ENCODE measurements around the gene LGALS9.
"Not testable (repeated sequence)": the region's sequence is repeated elsewhere in the genome, so short reads cannot be mapped to it uniquely, and the experiment has no call there.

The LGALS9 gene

DNA sequence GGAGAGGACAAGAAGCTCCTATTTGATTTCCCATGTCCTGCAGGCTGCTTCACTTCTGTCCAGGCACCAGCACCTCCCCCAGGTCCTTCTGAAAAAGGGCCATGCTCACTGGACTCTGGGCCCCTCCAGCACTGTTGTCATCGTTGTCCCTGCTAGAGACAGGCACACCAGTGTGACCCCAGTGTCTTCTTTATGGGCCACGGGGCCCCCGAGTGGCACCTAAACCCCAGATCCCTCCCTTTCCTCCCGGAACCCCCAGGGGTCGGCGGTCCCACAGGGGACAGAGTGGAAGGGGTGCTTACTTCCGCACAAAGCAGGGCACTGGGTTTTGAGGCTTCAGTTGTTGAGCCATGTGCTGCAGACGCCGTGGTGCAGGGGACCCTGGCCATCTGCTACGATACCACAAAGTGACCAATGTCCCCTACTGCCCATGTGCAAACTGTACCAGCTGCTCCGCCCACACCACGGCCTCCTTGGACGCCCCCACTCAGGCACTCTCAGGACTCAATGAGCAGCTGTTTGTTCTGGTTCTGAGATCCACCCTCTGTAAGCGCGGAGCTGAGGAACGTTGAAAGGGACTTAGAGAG is 24.6 kb downstream of the LGALS9 start:
- not testable (repeated sequence) for DNase-seq

DNA sequence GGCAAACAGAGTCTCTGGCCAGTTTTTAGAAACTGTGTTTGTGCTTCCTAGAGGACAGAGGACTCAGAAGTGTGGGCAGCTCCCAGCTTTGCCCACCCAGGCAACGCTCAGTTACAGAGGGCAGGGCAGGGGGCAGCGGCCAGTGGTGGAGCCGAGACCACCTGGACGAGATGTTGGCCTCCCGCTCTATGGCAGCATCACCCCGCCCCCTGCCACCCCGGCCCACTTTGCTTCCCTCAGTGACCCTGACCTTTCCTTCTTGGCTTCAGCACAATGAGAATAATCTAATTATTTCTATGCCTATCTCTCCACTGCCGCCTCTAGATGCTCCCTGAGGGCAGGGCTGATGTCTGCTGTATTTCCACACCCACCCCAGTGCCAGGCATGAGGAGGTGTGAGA is 25.6 kb downstream of the LGALS9 start:
- DNase-seq: not testable (repeated sequence)

DNA sequence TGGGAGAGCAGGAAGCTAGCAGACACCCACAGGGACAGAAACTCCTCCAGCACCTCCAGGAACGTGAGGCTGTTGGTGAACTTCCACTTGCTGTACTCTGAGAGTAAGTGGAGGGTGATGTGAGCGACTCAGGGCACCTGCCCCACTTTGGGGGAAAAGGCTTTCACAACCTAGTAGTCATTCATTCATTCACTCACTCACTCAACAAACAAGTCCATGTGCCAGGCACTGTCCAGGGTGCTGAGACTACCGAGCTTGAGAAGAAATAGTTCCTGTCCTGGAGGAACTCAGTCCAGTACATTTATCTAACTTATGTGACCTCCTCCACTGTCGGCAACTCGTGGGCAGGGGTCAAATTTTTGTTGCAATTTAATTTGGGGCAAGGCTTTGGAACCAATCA is 26.6 kb downstream of the LGALS9 start:
- no peak for DNase-seq

DNA sequence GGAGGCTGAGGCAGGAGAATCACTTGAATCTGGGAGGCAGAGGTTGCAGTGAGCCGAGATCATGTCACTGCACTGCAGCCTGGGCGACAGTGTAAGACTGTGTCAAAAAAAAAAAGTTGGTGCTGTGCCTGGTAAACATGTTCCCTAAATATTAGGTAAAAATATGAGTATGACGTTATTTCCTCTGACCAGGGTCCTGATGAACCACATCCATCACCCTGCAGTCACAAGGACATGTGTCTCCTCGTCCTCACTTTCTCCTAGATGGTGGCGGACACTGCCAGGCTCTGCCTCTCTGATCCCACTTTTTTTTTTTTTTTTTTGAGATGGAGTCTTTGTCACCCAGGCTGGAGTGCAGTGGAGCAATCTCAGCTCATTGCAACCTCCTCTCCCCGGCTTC is 28.7 kb downstream of the LGALS9 start:
- no peak for DNase-seq

DNA sequence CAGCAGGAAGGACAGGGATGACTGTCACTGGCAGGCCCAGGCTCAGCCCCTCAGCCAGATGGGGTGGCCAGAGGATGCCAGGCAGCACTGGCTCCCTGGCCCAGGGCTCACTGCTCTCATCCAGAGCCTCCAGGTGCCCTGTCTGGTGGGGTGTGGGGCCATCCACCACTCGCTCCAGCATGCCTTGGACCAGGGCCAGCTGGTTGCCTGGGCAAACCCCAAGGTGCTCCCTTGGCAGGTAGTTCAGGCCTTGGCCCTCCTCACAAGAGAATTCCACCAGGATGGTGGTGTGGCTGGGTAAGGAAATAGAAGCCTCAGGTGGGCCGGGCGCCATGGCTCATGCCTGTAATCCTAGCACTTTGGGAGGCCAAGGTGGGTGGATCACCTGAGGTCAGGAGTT is 29.4 kb downstream of the LGALS9 start:
- DNase-seq: no peak

DNA sequence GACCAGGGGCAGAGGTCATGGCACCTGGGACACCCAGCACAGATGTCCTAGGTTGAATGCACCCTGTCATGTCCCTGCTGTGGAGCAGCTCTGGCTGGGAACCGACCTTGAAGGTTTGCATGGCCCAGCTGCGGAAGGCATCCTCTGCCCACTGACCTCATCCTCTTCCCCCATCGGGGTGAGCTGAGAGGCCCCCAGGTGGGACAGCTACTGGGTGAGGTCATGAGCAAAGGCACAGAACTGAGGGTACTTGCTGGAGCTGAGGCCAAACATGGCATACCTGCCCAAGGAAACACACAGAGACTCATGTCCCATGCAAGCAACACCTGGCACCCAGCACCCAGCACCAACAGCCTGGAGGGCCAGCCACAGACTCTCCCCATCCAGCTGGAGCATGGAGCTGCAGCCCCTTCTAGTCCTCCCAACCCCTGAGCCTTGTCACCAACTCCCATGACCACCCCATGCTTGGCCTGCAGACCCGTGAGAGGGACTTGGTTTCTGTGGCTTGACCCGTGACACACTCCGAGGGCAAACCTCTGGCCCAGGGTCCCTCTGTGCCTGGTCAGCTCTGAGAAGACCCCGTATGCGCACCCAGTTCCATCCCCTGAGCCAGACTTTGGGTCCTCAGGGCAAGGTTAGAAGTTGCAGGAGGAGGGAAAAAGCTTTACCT is 33.1 kb downstream of the LGALS9 start:
- no peak for DNase-seq

DNA sequence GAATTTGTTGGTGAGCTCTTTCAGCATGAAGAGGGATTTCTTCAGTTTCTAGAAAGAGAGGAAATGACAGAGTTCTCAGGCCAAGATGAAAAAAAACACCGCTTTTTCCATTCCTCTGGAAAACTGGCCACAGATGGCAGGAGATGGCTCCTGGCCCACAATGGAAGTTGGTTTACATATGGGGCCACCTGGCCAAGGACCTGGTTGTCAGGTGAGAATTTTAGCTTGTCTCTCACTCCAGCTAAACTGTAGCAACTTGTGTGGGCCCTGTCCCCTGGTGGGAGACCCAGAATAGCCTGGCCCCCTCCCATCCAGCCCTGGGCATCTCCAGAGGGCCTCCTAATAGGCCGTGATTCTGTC is 33.6 kb downstream of the LGALS9 start:
- no peak for DNase-seq

DNA sequence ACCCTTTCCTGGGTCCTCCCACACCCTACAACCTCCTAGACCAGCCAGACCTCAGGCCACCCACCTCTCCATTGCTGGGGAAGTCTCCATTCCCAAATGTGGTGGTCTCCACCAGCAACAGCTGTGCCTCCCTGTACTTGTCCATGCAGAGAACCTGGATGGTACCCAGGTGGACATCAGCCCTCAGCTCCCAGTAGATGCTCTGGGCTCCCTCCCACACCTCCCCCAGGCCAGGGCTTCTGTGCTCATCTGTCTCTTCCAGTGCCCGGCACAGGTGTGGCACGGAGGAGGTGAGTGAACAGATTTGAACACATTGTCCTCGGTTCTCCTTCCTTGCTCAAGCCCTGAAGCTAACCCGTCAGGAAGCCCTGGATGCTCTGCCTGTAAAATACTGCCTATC is 34.6 kb downstream of the LGALS9 start:
- DNase-seq: no peak

DNA sequence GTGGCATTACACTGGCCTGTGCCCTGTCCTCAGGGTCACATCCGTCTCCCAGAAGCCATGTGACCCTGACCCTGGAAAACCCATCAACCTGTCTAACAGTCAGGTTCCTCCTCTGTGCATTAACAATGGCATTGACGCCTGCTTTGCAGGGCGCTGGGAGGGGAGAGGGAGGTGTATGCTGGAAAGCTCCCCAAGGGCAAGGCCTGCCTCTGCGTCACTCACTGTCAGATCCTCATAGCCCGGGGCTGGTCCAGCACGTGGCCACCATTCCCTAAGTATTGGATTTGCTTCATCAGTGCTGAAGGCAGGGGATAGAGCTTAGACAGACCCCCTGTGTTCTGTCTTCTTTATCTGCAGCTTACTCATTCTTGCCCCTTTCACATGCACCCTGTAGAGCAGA is 35.3 kb downstream of the LGALS9 start:
- not testable (repeated sequence) for DNase-seq

DNA sequence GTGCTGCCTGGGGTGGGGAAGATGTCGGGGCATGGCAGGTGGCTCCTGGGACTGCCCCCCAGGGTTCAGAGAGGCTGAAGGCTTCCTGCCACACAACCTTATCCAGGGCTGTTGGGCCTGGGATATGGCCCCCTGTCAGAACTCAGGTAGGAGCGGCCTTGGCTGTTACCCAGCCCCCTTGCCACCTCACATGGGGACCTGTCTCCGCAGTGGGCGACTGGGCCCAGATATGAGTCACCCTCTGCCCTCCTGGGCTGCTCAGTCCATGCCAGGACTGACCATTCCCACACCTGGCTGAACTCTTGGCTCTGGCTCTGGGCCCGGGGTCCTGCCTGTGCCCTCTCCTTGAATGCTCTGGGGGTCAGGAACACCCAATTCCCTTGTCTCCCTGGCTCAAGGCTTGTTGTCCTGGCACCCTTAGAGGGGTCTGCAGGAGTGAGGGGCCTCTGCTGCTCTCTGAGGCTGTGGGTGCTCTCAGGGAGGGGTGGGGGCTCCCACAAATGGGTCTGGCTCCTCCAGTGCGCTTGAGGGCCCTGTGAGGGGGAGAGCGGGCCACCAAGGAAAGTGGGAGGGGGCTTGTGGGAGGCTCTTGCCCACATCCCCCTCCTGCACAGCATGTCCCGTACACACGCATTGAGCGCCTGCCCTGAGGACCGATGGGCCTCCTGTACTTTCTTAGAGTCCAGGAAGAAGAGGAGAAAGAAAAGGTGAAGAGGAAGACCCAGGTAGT is 36.0 kb downstream of the LGALS9 start:
- no peak for DNase-seq

DNA sequence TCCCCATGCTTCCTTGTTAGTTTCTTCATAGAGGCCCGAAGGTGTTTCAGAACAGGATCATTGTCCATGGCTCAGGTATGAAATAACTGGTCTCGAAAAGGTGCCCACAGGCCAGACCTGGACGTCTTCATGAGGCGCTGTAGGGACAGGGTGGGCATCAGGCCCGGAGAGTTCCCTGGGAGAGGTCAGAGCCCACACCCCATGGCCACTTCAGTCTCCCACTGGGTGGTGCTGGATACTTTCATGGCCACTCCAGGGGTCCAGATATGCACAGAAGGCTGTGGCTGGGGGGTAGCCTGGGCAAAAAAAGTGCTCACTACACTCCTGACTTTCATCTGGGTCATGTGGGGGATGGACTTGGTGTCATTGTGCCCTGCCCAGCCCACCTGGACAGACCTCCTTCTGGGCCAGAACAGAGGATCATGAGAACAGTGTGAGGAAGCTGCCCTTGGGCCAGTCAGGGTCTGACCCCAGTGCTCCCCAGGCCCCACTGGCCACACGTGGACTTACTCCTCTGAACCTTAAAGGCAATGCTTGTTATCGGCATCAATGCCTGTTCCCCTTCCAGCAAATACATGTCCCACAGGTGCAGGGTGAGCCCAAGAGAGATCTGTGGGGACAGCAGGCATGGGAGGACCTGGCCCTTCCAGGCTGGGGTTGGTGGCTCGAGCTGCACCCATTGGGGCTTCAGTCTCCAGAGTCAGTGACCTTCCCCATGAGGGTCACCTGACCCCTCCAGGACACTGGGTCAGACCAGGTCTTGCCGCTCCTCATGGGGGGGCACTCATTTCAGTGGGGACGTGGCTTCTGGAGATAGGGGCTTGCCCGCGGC is 36.9 kb downstream of the LGALS9 start:
- DNase-seq: no peak

DNA sequence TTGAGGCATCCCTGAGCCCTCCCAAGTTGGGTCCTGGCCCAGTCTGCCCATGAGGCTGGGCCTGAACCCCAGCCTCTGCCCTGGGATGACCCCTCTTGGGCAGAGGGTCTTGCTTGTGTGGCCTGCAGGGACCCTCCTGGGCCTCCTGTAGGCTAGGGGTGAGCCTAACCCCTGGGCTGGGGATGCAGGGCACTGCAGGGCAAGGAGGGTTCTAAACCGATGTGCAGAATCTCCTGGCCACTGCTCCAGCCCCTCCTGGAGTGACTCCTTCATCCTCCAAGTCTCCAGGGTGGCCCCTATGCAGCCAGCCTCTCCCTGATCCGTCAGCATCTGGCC is 37.5 kb downstream of the LGALS9 start:
- DNase-seq: no peak

DNA sequence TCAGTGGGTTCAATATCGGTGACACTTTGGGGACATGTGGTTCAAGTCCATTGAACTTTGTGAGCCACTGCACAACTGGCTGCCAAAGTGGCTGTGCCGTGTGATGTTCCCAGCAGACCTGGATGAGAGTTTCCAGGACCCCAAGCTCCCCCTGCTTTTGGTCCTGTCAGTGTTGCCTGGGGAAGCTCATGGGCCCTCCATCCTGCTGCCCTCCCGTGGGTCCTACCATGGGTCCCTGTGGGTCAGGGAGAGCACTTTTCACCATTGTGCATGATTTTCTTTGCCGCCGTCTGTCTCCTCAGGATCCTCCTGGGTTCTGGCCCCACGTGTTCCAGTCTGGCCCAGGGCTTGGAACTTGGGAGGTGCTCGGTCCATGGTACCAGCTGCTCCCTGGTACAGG is 38.1 kb downstream of the LGALS9 start:
- DNase-seq: no peak

DNA sequence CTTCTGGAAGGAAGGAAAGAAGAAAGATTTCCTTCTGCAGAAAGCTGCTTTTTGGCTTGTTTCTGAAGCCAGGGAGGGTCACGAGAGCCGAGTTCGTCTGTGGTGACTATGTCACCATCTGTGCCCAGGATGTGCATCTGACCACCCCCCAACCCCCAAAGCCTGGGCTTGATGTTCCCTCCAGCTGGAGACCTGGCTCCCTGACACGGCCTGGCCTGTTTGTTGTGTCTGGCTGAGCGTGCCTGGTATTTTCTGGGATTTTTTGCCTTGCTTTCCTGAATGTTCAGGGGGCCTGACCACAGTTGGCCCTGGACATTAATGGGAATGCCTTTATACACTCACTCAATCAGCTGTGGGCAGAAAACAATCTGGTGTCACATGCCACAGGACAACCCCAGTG is 38.9 kb downstream of the LGALS9 start:
- no peak for DNase-seq

DNA sequence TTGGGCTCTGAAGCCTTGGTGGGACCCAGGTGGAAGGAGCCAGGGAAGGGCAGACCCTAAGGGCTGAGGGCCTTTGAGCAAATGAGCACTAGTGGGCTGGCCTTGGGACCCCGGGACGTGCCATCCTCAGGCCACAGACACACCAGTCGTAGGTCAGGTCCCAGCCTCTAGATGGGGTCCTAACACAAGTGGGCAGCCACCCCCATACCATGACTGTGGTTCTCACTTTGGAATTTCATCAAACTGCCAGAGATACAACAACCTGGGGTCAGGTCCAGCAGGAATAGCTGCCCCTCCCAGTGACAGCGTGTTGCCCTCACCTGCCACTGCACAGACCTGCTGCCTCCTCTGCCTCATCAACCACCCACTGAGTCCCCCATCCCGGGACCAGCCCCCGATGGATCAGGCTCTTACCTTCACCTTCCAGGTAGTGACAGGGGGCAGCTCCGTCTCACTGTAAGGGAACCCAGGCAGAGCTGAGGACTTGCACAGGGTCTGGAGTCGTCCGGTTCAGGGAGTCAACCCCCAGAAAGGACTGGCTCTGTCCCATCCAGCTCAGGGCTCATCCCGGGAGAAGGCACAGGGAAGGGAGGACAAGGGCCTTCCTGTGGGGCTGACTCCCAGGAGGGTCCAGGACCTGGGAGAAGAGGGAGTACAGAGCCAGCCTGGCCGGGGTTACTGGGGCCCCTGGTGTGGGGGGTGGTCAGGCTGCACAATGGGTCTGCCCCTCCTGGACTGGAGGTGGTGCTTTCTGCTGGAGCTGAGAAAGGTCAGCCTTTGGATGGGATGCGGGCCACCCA is 40.0 kb downstream of the LGALS9 start:
- no peak for DNase-seq

DNA sequence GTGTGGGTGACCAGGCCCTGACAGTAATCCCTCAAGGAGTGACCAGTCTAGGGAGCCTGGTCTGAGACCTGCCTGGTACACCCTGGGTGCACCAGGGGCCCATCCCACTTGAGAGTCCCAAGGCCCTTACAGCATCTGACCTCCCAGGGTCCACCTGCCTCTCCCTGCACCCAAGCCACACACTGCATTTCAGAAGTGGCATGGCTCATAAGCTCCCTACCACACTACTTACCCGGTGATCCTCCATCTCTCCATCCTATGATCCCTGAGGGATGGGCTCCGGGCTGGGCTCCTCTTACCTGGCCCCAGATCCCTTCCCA is 40.6 kb downstream of the LGALS9 start:
- DNase-seq: no peak

DNA sequence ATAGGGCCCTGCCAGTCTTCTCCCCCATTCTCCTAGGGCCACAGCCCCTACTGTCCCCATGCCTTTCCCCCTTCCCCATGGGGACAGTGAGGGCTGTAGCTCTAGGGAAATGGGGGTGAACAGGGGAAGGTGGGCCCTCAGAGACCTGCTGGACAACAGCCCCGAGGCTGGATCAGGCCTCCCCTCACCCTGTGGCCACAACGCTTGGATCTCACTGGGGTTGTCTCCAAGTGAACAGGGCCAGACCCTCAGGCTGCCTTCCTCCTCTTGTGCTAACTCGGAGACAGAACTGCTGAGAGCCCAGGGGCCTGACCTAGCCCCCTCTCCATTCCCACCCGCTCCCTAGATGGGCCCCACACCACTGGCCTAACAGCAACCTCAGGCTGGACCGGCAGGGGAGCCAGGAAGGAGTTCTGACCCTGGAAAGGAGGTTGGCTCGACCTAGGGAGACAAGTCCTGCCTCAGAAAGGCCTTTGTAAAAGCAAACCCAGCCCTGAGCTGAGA is 41.0 kb downstream of the LGALS9 start:
- DNase-seq: not testable (repeated sequence)

DNA sequence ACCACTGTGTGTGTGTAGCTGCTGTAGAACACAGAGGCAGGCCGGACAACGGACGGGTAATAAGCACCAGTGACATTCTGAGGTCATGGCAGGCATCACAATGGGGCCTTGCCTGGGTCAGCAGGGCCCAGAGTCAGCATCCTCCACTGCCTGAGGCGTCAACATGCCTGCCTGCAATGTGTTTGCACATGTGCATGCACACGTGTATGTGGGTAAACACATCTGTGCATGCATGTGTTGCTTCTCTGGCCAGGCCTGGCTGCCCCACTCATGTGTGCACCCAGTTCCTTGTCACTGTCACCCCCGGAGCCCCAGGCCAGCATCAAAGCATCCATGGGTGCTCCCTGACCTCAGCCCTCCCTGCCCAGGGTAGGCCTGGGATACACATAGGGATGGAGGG is 43.3 kb downstream of the LGALS9 start:
- DNase-seq: no peak

DNA sequence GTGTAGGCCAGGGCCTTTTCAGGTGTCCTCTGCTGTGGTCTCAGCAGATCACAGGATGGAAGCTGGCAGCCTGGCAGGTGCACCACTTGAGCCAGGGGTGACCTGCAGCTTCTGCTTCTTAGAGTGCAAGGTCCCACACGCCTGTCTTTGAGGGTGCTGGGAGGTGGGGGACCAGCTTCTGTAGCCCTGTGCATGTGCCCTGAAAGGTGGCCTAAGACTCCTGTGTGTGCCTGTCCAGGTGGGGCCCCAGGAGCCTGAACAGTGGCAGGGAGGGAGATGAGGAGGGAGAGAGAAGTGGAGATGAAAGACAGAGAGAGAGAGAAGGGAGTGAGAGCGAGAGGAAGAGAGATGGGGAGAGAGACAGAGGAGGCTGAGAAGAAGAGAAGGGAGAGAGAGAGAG is 46.2 kb downstream of the LGALS9 start:
- DNase-seq: no peak

DNA sequence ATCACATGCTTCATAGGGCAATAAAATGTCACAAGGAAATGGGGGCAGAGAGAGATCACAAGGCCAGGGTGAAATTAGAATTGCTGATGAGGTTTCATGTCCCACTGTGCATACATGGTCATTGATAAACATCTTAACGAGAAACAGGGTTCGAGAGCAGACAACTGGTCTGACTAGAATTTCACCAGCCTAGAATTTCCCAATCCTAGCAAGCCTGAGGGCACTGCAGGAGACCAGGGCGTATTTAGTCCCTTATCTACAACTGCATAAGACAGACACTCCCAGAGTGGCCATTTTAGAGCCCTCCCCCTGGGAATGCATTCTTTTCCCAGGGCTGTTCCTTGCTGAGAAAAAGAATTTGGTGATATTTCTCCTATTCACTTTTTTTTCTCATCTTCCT is 55.3 kb downstream of the LGALS9 start:
- not testable (repeated sequence) for DNase-seq

DNA sequence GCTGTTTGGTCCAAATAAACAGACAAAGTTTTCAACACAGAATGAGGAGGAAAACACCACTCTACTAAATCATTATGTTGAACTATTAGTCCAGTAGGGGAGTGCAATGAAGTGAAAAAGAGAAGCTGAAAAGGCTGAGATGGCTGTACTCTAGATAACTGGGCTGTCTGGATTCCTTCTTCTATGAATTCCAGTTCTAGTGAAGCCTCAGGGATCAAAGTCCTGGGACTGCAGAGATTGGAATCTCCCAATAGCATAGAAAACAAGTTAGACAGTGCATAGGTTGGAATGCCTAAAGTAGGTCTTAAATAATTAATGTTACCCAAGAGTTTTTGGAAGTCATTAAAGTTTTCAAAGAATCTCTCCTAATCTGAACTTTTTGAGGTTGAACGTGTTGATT is 59.9 kb downstream of the LGALS9 start:
- DNase-seq: no peak

DNA sequence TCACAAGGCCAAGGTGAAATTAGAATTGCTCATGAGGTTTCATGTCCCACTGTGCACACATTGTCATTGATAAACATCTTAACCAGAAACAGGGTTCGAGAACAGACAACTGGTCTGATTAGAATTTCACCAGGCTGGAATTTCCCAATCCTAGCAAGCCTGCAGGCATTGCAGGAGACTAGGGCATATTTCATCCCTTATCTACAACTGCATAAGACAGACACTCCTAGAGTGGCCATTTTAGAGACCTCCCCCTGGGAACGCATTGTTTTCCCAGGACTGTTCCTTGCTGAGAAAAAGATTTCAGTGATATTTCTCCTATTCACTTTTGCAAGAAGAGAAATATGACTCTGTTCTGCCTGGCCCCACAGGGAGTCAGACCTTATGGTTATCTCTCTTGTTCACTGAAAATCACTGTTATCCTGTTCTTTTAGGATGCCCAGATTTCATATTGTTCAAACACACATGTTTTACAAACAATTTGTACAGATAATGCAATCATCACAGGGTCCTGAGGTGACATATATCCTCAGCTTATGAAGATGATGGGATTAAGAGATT is 64.3 kb downstream of the LGALS9 start:
- not testable (repeated sequence) for DNase-seq

Measured in CD4-positive, alpha-beta T cell treated with Interleukin-21 for 1 hour (primary cell).